ENCODE measurements around the gene PPP3CA.
"Not testable (repeated sequence)": the region's sequence is repeated elsewhere in the genome, so short reads cannot be mapped to it uniquely, and the experiment has no call there.

PPP3CA gene

GRCh38 chr4:101131058-101131457 lies 216.3 kb downstream of the PPP3CA start:
- DNase-seq, result not testable (repeated sequence)

GRCh38 chr4:101128898-101129297 lies 218.4 kb downstream of the PPP3CA start:
- not testable (repeated sequence) for DNase-seq

GRCh38 chr4:101128473-101128872 lies 218.9 kb downstream of the PPP3CA start:
- no peak for DNase-seq

GRCh38 chr4:101127176-101127790 lies 220.0 kb downstream of the PPP3CA start:
- DNase-seq, result no peak

DNA sequence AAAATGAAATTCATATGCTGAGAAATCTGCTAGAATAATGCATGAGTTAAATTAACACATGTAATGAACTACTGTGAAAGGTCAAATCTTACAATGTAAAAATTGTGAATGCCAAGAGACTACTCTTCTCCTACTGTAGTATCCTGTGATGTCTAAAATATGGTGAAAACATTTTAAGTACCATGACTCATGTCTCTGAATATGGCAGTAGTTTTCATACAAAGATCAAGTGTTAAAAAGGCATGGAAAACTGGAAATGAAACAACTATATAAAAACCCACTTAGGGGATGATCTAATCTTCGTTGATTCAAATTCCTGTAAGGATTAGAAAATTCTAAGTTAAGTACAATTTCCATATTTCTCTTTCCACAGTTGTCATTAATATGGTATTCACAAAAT lies 221.3 kb downstream of the PPP3CA start:
- no peak for DNase-seq

GRCh38 chr4:101125045-101125942 lies 222.0 kb downstream of the PPP3CA start:
- DNase-seq, result no peak

GRCh38 chr4:101123231-101123630 lies 224.1 kb downstream of the PPP3CA start:
- no peak for DNase-seq

- no peak for DNase-seq
These were observed 225.3 kb downstream of the PPP3CA start for GRCh38 chr4:101122019-101122418.

- no peak for DNase-seq
These were observed 228.2 kb downstream of the PPP3CA start for GRCh38 chr4:101119141-101119540.

DNA sequence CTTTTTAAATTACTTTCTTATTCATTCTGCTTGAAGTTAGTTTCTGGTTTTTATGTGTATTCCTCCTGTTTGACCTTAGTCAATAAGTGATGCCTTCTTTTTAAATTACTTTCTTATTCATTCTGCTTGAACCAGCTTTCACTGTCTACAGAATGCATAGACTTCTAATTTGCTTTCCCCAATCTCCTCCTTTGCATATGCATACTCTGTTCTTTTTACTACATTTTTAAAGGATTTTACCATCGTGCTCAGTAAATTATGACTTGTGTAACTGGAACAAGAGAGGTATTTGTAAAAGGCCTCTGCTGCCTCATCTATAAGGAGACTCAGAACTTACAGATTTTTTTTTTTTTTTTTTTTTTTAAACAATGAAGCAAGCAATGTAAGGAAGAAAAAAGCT lies 228.7 kb downstream of the PPP3CA start:
- DNase-seq, result no peak

DNA sequence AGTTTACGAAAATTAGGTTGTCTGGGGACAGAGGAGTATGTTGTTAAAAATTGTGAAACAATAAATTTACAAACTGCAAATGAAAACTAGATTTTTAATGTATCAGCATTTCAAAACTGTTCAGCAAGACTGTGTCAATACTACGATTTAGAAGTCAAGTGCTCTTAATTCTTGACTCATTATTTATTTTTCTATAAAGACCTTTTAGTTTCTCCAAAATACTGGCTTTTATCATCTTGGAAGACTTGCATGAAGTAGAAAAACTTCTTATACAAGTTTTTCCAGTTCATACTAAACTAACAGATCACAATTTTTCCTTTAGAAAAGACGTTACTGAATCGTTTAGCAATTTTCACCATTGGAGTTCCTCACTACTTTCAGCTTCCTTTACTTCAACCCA lies 231.4 kb downstream of the PPP3CA start:
- DNase-seq, result no peak

DNA sequence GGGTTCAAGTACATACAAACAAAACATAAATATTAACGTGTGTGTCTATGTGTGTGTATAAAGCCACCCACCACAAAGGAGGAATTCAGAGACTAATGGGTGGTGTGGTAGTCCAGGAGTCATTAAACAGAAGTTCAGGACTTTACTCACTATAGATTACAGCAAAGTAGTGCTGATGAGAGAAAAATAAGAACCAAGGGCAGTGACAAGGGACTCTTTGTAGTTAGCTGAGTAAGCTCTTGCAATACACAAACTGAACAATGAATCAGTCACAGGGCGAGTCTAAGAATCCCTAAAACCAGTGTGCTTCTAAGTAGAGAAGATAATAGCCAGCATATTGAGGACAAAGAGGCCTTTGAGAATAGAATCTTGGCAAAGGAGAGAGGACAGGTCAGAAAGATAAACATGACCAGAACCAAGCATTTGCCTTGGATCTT lies 232.4 kb downstream of the PPP3CA start:
- DNase-seq, result no peak

- DNase-seq, result peak in 1 of 5 donors; percentile 6
These were observed 242.8 kb downstream of the PPP3CA start for GRCh38 chr4:101104312-101105052.

GRCh38 chr4:101103381-101104142 lies 243.8 kb downstream of the PPP3CA start:
- peak in 1 of 5 donors; percentile 50 for DNase-seq

DNA sequence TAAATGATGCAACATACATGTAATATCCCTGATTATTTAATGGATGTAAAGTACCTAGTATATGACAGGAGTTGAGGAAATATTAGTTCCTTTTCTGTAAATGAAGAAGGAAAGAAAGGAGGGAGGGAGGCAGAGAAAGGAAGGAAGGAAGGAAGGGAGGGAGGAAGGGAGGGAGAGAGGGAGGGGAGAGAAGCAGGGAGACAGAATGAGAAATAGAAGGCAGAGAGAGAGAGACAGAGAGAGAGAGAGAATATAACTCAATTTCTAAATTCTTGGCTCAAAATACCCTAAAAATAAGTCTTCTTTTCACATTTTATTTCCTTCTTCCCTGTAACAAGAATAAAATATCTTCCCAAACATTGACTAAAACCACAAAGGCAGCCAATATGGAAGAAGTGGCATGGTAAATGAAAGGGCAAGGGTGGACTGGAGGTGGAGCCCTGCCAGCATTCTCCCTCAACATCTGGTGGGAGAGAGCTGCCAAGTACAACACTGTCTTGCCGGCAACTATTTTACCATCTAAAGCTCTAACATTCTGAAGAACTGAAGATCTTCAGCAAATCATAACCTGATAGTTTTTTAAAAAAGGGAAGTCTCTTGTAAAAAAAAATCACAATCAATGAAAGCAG lies 245.1 kb downstream of the PPP3CA start:
- no peak for DNase-seq

- no peak for DNase-seq
These were observed 246.3 kb downstream of the PPP3CA start for GRCh38 chr4:101101072-101101471.

- DNase-seq, result no peak
These were observed 248.5 kb downstream of the PPP3CA start for GRCh38 chr4:101098666-101099400.

- not testable (repeated sequence) for DNase-seq
These were observed 254.7 kb downstream of the PPP3CA start for GRCh38 chr4:101092609-101093008.

GRCh38 chr4:101089168-101089567 lies 258.2 kb downstream of the PPP3CA start:
- DNase-seq, result no peak

GRCh38 chr4:101086801-101087586 lies 260.3 kb downstream of the PPP3CA start:
- no peak for DNase-seq

DNA sequence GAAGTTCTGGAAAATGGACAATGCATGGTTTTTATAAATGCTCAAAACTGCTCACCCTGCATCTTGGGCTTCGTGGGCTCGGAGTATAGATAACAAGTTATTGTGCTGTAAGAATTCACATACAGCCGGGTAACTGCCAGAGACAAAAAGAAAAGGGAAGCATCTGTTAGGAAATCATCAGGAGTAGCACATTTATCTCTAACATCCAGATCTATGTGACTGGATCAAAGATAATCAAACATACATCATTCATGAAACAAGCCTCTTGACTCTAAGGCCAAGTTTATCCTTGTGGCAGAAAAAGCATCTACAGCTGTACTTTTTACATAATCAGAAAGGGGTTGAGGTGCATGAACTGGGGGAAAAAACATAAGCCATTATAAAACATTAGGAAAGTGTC lies 264.2 kb downstream of the PPP3CA start:
- no peak for DNase-seq
